Stimulated activated CD4-positive, alpha-beta T cell treated with anti-CD3 and anti-CD28 coated beads, Interleukin-2, amount 100 ng/mL, for 48 hours (primary cell): Measurements from ENCODE around the gene HGFAC.
"Not testable (repeated sequence)": the region's sequence is repeated elsewhere in the genome, so short reads cannot be mapped to it uniquely, and the experiment has no call there.

Experiments
- DNase-seq, 2 donors: peaks; one replicate each; pipeline ENCODE4 v3.0.0-alpha.2; 2020

HGFAC gene

DNA sequence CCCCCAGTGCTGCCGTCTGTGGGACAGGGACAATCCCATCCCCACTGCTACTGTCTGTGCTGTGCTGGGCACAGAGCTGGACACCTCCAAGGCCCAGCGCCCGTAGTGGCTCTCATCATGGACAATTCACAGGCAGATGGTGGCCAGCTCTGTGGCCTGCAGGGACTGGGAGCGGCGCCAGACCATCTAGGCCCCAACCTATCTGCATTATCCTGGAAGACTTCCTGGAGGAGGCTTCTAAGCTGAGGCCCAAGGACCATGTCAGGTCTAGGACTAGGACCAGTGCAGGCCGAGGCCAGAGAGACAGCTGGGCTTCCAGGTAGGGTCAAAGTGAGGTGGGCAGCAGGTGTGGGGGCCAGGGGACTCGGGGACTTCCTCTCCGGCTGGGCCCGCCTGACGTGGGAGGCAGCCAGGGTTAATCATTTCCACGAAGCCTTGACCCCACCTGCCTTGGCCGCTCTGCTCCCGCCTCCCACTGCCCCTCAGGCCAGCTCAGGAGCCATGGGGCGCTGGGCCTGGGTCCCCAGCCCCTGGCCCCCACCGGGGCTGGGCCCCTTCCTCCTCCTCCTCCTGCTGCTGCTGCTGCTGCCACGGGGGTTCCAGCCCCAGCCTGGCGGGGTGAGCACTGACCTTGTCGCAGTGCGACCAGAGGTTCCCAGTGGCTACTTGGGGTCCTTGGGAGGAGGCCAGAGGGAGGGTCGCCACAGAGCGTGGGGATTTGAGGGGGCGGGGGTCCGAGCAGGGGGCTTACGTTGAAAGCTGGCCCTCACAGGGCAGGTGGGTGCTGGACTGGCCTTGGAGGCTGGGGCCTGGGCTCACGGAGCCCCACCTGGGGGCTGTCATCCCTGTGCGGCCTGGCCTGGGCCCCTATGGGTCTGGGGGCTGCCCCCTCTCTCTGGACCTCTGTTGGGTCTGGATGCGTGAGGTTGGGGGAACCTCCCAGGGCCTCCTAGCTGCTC is at the start of gene HGFAC:
Gene HGFAC (plus strand): TSS at position 468 of the 959 bp plus-strand sequence. CDS start 34 bp downstream, at position 502.
- DNase-seq, result no peak

DNA sequence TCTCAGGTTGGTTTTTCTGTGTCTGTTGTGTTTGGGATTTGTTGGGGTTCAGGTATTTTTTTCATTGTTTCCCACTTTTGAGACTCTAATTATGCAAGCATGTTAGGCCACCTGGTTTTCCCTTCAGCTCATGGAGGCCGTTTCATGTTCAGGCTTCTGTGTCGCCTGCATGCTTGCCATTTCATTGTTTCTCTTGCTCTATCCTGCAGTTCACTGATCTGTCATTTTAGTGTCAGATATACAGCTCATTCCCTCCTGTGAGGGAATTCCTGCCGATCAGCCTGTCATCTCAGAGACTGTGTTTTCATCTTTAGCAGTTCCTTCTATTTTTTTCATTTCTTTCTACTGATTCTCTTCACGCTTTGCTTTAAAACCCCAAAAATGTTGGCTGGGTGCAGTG is 49.4 kb upstream of the HGFAC start:
- DNase-seq, result no peak

DNA sequence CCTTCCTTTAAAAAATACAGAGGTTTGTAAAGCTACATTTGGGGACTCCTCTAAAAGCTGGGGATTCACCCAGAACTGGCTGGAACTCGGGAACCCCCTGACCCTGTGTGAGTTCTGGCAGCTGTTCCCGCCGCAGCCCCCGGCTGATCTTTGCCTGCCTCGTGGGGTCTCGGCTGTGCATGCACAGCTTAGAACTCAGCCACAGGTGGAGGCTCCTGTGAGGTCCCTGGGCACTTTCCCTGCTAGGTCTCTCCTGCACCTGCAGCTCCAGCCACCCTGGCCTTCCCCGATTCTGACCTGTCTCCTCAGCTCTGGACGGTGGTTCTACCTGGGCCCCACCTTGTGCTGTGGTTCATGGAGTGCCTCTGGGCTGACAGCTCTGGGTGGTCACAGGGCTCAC is 48.6 kb upstream of the HGFAC start:
- DNase-seq, result no peak

DNA sequence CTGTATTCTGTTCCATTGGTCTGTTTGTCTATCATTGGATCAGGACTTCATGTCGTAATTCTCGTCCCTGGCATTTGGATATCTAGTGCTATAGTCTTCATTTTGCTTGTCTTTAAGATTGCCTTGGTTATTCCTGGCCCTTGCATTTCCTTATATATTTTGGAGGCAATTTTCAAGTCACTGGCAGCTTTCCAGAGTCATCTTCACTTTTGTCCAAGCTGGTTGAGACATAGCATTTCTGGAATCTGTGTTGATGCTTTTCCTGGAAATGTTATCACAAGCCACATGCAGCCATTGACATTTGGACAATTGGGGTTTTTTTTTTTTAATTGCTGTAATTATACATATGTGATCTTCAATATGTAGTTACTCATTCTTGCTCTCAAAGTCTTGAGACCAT is 45.2 kb upstream of the HGFAC start:
- DNase-seq, result no peak

DNA sequence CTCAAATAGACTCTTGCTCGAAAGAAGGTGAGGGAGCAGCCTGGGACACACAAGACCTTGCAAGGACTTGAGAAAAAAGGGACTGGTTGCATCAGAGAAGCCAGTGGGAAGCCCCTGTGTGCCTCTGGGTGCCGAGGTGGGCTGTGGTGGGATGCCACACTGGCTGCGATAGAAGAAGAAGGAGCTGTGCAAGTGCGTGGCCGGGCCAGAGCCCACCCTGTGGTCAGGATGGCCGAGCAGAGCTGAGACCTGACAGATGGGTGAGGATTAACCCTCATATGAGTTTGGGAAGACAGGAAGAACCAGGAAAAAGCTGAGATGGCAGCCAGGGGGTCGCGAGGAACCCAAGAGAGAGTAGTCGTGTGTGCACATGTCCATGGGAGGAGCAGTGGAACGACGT is 44.6 kb upstream of the HGFAC start:
- no peak for DNase-seq

DNA sequence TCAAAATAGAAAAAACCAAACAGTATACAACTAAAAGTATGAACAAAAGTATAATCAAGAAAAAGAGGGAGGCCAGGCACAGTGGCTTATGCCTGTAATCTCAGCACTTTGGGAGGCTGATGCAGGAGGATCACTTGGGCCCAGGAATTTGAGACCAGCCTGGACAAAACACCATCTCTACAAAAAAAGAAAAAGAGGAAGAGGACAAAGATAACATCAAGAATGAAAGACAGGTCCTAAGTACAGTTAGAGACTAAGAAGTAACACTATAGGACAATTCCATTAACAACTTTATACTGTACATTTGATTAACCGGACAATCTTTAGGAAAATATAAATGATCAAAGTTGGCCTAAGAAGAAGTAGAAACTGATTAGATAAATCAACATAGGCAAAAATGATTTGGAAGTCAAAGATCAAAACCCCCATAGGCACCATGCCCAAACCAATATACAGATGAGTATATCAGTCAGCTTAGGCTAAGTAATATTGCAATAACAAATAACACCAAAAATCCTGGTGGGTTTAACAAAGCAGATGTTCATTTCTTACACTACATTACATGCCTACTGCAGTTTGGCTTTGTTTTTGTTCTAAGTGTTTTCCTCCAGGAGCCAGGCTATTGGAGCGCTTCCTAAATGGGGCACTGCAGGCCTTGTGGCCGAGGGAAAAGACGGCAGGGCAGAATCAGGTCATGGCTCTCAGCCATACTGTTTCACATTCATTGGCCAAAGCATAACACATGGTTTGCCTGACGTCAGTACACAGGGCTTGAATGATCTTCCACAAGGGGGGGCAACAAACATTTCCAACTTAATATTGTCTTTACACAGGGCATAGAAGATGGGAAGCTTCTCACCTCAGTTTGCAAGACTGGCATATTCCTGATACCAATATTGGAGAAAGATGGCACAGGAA is 42.2 kb upstream of the HGFAC start:
- DNase-seq, result no peak

DNA sequence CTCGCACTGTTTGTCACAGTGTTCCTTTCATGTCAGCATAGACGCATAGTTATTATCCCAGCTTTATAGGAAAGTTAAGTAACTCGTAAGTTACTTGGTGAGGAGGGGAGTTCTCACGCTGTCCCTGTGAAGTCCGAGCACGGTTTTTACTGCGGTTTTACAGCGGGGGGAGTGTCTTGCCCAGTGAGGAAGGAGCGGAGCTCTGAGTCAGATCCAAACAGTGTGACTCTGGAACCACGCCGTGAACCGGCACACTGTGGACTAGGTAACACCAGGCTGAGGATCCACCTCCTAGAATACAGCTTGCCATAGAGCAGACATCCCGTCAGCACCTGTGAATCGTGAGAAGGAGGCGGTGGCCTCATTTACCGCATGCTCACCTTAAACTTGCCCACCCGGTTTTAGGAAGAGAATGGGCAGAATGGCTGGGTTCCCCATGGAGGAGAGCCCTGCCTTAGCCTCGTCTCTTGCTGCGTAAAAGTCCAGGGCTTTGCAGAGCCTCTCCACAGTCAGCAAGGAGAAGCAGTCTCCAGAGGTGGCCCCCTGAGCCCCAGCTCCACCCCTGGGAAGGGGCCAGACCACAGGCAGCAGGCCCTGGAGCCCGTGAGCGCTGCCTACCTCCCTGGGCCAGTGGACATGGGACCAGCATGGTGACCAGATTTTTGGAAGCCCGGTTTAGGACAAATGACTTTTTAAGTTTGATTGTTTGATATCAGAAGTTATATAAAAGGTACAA is 40.2 kb upstream of the HGFAC start:
- no peak for DNase-seq

DNA sequence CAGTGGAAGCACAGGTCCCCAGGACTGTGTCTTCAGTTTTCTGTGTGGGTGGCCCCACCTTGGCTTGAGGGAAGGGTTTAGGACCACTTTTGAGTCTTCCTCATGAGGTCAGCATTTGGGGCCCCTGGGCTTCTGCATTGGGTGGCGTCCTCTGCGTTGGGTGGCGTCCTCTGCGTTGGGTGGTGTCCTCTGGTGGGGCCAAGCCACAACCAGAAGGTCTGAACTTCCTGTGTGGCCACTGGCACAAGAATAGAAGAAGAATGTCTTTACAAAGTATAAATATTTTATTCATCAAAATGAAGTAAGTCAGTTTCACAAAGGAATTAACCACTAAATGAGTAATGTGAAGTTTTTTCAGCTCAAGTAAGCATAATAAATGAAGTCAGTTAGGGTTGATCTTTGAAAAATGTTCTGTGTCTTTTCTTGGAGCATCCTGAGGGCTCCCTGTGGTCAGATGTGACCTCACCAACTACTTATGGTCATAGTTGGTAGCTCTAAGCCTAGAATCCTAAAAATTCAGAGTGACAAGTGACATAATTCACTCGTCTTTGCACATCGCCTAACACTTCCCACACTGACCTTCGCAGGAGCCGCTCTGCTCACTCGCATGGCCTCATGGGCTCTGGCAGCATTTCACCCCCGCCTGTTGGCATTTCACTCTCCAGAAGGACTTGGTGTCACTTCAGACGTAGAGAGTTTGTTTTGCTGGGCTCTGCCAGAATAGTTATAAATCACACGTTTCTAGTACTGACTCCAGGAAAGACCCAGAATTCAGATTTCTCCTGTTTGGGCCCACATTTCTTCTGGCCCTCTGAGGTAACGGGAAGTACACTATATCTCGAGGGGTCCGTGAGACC is 39.0 kb upstream of the HGFAC start:
- DNase-seq, result no peak

DNA sequence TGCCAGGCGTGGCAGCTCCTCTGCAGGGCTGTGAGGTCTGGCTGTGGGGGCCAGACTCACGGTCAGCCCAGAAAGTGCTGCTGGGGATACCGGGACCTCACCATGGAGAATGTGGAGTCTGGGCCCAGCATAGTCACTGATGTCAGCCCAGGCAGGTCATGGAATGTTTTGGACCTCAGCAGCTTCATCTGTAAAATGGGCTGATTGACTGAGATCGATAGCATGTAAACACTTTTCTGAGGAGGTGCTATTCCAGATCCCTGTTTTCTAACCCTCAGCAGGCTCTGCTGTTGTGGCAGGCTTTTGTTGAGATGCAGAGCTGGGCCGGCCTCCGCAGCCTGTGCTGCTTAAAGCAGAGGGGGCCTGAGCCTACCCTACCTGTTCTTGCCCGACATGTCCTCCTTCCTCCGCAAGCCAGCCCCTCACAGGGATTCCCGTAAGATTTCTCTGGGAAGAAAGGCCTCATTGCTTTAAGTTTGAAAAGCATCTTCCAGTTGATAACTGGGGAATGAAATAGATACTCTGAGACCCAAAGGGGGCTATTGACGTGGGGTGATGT is 38.3 kb upstream of the HGFAC start:
- DNase-seq, result no peak

DNA sequence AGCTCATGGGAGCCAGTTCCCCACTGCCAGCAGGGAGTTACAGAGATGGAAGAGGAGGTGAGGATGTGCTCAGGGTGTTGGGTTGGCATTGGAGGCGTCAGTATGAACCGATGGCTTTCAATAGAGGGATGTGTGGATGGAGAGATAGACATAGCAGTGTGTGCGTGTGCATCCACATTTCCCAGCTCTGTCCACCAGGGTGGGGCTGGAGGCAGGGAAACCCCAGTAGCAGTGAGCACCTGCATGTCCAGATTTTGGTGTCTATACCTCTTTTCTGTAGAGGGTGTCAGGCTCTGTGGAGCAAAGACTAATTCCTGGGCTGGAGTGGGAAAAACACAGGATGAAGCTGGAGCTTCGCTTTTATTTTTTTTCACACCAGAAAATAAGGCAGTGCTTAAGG is 37.2 kb upstream of the HGFAC start:
- DNase-seq, result no peak

DNA sequence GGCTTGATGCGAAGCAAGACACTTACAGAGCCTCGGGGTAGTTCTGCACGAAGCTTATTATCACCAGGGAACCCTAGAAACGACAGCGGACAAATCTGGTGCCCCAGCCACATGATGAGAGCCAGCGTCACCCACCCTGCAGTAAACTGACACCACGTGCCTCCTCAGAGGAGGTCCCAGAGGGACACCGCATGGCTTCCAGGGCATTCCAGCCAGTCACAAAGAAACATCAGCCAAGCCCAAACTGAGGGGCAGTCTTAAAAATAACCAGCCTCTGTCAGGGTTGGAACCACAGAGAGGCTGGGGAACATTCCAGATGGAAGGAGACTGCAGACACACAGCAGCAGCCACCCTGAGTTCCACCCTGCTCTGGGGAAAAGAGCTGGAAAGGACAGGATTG is 36.6 kb upstream of the HGFAC start:
- no peak for DNase-seq

DNA sequence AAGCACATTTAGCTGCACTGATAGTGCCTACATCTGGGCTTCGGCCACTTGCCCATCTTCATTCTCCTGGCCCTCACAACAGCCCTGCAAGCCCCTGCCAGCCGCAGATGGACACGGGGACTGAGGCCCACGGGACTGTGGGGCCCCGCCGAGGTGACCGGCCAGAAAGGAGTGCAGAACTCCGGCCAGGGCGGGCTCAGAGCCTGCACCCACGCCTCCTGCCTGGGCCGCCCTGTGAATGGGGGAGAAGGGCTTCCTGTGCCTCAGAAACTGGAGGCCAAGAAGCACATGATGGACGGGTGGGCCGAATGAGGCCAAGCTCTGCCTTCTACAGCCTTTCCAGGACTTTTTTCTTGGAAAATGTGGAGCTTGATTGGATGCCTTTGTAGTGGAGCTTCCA is 35.7 kb upstream of the HGFAC start:
- DNase-seq, result no peak

DNA sequence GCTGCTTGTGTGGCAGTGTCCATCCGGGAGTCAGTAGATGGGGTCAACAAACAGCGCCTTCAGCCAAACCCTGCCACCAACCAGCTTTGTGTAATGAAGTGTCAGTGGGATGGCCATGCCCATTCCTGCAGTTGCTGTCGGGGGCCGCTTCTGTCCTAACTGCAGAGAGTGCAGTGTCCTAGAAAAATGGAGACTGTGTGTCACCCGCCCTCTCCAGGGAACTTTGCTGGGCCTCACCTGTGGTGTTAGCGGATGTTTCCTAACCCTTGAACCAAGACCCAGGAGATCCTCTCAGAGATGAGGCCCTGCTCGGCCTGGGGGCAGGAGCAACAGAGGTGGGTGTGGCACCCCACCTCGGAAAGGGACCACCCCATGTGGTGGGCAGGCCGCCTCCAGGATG is 35.3 kb upstream of the HGFAC start:
- DNase-seq, result no peak

DNA sequence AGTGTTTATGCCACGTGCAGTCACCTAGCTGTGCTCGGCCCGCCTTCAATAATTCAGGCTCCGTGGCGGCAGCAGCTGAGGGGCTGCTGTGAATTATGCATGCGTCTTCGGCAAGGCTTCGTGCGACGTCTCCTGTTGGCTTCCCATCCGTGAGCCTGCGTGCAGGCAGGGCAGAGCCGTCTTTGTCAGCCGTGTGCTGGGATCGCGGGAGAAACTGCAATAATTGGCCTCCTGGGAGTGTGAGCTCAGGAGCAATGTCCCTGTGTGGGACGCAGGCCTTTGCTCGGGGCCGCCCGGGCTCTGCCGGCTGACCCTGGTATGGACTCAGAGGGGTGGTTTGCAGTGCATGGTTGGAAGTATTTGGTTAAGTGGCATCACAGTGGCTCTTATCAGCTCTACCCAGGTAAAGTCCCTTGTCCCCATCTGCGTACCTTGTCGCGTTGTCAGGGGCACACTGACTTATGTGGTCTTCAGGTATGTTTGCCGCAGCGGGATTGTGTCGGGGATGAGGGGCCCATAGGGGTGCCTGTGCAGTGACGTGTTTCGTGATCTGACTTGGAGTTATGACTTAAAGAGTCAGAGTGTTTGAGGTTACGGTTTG is 34.5 kb upstream of the HGFAC start:
- DNase-seq, result no peak

DNA sequence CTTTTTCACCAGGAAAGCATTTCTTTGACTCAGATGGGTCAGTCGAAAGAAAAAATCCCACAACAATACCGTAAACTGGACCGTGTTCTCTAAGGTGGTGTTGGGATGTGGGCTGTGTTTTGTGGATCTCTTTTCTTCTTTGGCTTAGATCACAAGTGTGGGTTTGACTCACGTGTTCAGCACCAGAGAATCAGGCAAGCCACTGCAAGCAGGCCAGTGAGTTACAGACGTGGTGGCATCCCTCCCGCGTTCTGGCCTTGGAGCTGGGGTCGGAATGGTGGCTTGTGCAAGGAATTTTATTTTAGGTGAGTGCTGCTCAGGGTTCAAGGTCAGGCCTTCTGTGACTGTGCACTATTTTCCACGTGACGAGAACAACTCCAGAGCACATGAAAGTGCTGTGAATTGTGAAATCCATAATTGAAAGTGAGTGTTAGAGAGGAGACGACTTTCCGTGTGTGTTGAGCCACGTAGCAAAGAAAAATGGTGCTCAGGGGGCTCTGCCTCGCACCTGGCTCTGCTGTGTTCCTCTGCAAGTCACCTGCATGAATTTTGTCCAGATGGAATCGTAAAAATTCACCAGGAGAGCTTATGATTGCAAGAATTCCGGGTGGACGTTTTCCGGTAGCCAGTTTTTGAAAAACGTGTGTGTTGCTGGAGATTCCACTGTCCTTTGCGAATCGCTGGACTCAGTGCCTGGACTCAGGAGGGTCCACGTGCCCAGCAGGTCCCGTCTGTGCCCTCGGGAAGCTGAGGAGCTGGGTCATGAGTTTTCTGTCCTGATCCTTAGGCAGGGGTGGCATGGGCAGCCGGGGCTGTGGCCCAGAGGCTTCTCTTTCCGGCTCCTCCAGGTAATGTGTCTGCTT is 33.6 kb upstream of the HGFAC start:
- no peak for DNase-seq

DNA sequence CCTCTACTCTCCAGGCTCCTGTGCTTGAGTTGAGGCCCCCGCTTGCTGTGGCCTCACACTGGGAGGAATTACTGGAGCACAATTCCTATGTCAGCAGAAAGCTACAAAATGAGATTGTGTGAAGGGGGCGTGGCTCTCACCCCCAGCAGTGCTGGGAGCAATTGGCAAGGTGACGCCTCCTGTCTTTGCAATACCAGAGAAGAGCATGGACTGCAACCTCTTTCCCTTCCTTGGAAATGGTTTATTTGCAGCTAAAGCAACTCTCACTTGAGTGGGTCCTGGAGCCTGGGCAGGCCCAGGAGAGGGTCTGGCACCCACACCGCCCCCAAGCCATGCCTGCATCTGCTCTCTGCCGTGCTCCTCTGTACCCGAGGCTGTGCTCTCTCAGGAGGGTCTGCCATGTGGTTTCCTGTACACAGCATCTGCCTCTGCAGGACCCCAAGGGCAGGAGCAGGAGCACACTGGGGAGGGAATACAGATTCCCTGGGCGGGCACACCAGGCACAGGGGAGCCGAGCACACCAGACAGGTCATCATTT is 32.9 kb upstream of the HGFAC start:
- DNase-seq, result no peak

DNA sequence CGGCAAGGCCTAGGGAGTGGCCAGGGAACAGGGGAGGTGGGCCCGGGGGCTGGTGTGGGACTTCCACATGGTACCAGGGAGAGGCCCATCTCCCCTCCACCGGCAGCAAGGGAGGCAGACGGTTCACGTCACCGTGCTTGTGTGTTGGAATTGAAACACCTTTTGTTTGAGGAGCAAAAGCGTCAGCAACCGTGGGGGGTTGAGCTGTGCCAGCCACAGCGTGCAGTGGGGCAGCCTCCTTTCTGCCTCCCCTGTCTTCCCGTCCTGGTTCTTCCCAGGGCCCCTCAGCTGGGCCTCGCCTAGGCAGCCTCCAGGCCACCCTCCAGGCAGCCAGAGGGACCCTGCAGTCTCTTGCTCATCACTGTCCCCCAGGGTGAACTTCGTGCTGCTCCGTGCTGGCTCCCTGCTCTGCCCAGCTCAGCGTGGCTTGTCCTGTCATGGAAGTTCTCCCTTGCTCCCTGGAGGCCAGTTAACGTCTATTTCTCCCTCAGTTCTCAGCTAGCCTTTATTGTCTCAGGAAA is 32.1 kb upstream of the HGFAC start:
- DNase-seq, result no peak

DNA sequence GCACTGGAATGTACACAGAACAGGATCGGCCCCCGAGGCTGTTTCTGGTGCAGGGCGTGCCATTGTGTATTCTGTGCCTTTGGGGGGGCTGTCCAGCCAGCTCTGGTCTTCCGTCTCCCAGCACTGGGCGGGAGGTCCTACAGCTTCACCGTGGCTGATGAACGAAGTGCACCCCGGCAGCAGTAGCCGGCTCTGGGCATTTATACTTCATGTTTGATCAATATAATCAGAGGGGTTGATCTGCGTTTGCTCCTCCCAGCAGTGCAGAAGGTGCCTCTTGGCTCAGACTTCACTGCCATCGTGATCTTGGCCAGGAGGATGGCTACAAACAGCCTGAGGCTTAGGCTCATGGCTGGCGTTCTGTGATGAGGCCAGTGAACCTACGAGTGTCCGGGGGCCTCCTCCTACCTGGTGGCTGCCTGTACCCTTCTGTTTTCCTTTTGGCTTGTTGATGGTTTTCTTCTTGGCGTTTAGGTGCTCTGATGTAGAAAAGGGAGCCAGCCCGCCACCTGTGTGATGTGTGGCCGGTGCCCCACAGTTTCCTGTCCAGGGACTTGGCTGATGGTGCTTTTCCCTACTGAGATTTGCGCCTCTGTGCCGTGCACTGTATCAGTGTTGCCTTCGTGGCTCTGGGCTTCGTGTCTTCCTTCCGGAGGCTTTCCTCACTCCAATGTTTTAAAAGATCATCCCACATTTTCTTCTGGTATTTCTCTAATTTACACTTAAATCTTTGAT is 31.2 kb upstream of the HGFAC start:
- DNase-seq, result no peak

DNA sequence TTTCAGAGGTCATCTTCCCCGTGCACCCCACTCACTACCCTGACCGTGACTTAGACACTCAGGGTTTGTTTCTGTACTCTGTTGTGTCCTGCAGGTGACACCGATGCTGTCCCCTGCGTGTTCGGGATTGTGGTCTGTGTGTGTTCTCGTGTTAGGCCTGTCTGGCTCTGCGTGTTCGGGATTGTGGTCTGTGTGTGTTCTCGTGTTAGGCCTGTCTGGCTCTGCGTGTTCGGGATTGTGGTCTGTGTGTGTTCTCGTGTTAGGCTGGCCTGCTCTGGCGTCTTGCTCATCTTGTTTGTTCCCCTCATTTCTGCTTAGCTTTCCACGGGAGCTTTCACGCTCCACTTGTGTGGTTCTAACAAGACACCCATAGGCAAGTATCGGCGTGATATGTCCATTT is 30.6 kb upstream of the HGFAC start:
- not testable (repeated sequence) for DNase-seq
